NCI-H2081 treated with DMSO at 0.1 percent for 48 hours (cell line): ENCODE data around the gene LPAR3.
A peak's percentile ranks its signal among the peaks of the same experiment; 100 is the strongest.

ENCODE experiments used
- DNase-seq: peaks from one replicate; lab custom pipeline; 2025; lab: John Stamatoyannopoulos, UW

LPAR3 gene

DNA sequence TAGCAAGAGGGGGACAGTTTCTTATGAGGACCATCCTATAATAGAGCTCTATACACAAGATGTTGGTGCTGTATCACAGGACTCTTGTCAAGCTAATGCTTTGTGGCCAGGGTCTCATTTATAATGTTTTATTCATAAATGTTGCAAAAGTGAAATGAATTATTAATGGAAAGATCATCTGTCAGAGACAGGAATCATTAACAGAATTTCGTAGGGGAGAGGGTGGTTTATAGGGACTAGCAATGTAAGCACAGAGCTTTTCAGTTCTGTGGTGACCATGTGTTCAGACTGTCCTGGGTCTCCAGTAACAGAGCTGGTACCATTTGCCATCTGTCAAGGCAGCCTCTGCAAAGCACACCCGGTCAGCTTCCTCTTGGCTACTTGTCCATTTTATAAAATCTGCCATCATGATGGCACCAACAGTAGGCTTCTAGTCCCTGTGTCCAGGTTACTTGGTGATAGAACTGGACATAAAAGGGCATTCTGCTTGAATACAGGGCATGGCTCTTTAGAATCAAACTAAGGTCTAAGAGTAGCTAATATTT lies 36.2 kb downstream of the LPAR3 start:
- no peak for DNase-seq

DNA sequence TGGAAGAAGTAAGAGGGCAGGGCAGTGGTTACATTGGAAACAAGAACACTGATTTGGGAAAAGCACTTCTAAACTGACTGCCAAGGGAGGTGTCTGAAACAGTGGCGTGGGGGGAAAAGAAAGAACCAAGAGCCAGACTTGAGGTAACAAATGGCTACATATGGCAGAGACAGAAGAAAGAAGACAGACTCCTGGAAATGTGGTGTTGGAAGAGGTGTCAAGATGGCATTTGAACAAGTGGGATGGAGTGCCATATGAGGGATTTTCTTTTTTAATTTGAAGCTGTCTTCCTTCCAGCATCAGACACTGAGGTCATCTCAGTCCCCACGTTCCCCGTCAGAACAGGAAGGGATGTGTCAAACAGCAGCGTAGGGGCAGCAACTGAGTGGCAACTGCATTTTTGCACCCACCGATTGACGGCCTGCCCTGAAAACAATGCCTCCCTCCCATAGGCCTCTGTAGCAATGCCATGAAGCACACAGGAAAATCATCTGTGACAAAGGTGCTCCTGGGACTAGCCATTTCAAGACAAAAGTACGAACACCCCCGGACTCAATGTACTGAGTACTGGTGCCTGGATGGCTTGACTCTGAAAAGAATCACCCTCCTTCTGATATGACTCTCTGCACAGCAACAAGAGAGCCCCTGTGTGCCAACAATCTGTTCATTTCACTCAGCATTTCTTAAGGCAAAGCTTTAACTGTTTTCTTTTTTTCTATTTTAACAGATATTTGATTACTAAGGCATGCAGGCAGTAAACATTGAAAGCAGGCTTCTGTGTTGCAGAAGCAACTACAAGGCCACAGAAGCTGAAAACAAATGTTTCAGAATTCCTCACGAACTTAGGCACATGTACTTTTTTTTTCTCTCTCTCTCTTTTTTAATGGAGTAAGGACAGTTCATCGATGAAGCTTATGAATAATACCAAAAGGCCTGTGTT lies 37.0 kb downstream of the LPAR3 start:
- DNase-seq = no peak

DNA sequence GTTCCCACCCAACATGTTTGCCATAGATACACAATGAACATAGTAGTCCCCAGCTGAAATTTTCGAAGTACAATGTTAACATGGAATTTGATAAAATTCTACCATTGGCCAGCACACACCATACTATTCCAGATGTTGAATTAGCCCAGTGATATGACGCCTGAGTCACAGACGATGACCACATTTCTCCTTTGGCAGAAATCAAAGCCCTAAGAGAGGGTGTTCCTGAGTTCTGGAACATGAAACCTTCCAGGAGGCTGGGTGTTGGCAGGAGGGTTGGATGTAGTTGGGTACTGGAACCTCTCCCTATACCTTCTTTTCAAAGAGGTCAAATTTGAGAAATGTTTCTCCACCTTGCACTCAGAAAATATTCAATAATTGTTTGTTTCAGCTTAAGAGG lies 37.8 kb downstream of the LPAR3 start:
- DNase-seq = no peak

DNA sequence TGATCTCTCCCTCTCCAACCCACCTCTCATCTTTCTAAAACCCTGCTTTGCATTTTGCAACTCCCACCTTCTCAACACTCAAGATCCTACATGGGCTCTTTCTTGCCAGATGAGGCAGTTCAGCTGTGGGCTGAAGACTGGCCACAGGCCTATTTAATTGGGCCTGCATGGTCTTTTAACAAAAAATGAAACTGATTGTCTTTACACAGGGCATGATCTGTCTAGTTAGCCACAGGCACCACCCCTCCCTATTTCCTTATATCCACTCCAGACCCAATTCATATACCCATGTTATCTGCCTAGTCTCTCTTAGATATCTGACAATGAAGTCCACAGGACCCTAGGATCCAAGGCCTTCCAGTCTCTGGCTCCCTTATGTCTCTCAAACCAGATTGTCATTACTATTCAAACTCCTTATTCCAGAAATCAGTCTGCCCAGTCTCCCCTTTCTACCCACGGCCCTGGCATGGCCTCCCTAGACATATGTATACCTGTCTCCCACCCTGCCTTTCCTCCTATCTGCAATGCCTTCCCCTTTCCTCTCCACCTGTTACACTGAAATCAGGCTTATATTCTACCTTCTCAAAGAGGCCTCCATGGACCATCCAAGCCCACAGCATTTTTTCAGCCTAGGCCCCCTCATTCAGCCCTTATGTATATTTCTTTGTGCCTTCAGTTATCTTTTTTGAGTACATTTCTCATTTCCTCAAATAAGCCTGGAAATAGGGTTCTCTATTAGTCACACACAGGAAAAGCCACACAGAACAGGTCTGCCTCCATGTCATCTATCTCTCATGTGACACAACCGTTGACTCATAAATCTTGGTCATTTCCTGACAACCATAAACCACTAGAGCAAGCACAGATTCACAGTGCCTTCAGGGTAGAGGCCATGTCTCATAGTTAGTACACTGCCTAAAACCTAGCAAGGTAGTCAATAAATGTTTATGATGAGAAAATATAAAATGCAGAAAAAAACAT lies 39.0 kb downstream of the LPAR3 start:
- no peak for DNase-seq

DNA sequence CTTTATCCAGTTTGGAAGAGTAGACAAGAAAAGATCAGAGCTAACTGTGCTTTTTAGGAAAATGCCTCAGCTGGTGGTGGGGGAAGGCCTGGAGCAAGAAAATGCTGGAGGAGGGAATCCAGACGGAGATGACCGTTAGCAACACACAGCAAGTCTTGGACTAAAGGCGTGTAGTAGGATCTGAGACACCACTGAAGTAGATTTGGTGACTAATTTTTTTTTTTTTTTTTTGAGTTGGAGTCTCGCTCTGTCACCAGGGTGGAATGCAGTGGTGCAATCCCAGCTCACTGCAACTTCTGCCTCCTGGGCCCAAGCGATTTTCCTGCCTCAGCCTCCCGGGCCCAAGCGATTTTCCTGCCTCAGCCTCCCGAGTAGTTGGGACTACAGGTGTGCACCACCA lies 41.2 kb downstream of the LPAR3 start:
- DNase-seq = no peak

DNA sequence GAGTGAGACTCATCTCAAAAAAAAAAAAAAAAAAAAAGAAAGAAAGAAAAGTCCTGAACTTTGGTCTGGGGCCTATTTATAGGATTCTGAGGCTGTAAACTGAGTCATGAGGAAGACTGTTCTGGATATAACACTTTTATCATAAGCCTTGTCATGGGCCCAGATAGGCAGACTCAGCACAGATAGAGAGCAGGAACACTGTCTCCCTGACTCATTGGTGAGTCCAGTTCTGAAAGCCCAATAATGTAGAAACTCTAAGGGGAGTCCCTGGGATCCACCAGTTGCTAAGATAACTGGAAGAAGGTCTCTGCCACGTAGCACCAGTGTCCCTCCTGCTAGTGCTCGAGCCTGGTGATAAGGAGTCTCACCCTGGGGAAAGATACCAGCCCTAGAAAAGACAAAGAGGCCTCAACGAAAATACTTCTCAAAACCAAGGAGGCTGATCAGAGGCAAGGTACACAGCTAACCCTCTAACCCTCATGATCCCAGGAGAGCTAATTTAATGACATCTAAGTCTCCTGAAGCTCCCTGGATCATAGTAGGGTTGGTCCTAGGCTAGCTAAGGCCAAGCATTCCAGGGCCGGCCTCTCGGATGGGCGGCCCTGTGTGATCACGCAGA lies 43.5 kb downstream of the LPAR3 start:
- DNase-seq = no peak

DNA sequence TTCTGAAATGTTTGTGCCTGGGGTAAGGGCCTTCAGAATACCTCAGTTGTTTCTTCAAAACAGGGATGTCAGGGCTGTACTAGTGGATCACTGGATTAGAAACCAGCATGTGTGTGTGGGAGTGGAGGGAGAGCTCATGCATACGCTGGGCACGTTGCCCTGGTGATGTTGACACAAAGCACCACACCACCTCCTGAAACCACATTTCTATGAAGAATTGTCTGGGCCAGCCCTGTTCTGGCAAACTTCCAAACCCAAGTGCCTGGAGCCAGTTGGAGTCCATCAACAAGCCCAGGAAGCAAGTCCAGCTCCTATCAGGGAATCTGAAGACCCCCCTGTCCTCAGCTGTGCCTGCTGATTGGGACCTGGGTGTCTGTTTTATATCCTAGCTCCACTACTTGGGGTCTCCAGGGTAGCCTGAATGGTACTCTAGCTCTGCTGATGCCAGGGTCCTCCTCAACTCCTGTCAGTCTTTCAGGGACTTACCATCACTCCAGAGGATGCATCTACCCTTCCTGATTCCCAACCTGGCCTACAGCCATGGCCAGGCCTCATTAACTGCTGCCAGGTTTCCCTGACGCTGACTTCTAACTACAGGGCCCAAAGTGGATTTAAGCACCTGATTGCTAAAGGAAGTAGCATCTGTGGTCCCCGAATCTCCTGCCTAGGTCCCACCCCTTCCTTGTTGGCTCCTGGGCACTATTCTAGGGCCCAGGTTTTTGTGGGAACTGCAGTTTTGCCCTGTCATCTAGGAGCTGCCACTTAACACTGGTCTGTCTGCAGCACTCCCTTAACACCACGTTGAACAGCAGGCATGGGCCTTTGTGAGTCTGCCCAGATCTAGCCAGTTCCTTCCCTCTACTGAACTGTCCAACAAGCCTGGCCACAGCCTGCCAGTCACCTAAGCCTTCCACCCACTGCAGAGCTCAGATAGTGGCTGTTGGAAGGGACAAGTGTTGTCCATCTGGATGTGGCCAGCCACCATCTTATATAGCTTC lies 45.5 kb downstream of the LPAR3 start:
- peak; percentile 94 for DNase-seq

DNA sequence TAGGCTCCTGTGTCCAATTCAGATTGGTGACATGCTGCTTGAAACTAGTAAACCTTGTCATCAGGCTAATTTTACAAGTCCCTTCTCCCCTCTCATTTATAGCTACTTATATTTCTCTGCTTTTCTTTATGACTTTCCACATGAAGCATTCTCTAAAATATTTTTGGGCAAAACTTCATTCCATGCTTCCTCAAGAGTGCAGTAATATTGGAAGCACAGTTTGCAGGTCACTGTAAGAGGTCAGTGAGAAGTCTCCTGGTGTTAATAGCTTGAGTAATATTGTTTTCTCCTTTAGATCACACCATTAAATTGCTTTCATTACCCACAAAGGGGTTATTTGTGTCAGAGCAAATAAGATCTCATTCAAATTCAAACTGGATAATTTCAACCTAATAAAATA lies 46.6 kb downstream of the LPAR3 start:
- no peak for DNase-seq

DNA sequence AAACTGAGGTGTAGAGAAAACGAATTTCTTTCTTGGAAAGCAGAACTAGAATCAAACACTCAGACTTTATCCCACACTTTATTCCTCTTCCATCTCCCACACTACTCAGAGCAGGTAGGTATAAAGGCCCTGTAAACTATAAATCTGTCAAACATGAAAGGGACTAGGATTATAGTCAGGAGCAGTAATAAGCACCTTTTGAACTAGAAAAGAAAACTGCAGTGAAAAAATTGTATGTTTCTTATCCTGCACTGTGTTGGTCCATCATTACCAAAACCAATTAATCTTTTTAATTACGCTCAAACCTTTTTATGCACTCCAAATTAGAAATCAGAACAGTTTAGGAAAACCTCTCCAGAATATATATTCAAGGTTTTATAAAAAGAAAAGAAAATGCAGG lies 47.6 kb downstream of the LPAR3 start:
- peak; percentile 32 for DNase-seq

DNA sequence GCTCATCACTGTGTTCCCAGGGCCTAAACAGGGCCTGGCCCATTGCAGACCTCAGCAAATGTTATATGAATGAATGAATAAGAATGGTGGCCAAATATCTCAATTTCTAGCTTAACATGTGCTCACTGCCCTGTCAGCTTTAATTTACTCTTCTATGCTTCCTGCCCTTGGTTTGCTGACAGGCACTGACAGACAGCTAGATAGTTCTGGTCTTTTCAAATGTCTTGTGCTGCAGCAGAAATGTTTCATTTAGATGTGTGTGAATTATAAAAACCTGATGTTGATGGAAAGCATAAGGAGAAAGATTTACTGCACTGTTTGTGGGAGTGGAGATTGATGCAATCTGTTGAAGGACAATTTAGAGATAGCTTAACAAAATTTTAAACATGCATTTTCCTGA lies 48.9 kb downstream of the LPAR3 start:
- DNase-seq = no peak

DNA sequence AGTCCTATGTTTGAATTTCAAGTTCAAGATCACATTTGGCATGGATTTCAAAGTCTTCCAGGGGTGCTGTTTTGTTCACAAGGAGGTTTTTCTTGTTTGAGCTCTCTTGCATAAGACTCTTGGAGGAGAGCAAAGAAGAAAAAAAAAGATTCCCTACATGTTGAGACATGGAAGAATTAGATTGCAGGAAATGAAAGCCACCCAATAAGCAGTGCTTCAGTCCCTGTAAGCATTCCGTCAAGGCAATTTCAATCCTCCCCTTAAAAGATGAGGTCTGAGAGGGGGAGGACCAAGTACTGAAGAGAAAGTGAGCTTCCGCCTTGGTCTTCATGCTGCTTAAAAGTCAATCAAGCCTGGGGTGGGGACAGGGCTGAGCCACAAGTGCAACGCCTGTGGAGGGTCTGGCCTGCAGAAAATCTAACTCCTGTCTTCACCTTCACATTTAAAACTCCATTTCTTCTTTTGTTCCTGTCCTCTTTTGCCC lies 50.2 kb downstream of the LPAR3 start:
- DNase-seq = no peak

DNA sequence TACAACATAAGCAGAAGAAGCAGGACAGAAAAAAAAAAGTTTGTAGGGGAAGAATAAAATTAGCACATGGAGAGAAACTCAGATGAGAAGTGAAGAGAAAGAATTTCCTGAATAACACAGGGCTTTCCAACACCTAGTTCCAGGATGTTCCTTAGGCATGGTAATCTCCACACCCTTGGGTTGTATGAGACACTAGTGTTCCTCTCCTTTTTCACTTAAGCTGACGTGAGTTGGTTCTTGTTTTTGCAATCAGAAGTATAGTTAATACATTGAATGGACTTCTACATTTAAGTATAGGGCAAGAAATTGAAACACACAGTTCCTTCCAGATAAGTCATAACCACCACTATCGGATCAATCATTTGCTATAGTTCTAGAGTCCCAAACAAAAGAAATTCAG lies 51.0 kb downstream of the LPAR3 start:
- DNase-seq = no peak

DNA sequence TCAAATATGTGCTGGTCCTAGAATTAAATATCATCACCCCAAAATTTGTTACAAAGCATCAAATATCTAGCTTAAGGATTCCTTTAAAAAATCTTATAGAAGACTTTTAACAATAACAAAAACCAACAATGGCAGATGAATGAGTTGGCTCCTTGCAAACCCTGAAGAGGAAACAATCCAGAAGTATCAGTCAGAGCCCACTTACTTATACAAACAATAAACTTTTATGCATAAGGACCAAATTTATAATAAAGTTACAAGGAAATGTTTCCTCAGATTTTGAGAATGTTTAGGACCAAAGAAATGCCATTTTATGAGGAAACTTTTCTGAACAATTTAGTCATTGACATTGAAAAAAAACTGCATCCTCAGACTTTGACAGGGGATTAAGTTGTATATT lies 52.7 kb downstream of the LPAR3 start:
- no peak for DNase-seq

DNA sequence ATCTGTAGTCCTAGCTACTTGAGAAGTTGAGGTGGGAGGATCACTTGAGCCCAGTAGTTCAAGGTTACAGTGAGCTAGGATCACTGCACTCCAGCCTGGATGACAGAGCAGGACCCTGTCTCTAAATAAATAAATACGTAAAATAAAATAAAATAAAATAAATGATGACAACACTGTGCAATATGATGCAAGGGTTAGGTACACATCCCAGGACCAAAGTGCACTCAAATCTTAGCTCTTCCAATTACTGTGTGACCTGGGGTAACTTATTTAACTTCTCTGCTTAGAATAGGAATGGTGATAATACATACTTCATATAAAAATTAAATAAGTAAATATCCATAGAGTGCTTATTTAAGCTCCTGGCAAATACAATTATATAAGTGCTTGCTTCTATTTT lies 53.5 kb downstream of the LPAR3 start:
- no peak for DNase-seq

DNA sequence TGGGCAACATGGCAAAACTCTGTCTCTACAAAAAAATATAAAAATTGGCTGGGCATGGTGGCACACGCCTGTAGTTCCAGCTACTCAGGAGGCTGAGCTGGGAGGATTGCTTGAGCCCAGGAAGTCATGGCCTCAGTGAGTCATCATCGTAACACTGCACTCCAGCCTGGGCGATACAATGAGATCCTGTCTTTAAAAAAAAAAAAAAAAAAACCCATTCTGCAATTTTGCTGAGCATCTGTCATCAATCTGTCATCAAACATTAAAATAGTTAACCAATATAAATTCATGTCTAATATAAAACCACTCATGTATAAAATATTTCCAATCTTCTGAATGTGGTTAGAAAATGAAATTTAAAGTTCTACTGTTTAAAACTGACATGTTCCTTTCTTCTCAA lies 56.9 kb downstream of the LPAR3 start:
- DNase-seq = no peak

DNA sequence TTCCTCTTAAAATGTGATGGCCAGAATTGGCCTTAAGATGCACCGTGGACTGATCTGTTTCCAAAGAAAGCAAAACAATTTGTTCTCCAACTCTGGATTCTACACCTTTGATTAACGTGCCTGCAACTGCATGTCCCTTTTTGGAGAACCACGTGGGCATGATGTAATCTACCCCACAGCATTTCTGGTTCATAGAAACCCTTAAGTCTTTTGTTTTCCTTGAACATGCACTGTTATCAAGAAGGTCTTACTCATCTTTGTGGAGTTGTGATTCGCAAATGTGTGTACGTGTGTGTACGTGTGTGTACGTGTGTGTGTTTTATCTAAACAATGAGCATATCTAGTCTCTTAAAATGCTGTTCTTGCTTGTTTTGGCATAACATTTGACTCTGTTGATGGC lies 57.8 kb downstream of the LPAR3 start:
- no peak for DNase-seq

DNA sequence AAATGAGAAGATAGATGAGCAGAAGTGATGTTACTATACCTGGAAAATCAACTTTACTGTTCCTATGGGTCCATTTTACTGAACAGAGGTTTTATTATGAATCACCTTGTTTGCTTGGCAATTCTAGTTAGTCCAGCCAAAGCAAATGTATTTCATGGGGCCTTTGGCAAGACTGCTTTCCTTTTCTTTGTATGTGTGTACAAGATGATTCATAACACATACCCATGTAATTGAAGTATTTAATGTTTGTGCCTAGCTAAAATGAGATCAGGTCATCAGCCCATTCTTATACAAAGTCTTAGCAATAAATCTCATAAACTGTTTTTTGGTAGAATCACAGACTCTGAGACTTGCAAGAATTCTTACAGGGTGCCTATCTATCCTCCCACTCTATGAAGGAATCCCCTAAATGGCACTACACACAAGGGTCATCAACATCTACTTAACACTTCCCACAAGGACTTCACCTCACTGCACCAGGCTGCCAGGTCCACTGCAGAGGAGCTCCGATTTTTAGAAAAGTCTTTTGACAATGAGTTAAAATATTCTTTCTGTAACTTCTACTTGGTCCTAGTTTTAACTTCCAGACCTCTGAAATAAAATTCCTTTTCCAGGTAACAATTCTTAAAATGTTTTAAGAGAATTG lies 58.5 kb downstream of the LPAR3 start:
- peak; percentile 2 for DNase-seq

DNA sequence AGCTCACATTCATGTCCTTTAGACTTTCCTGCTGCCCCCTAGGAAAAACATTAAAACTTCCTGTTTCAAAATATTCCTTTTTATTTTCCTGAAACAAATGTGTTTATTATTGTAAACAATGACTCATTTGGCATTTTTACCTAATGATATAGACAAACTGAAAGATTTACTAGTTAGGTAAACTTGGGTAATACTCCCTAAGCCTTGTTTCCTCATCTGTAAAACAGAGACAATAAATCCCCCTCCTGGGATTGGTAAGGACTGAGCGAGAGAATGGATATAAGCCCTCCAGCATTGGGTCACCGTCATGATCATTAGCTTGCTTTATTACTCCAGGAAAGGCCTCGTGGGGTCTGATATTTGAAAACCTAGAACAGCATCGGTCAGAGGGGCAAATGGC lies 59.8 kb downstream of the LPAR3 start:
- DNase-seq = no peak

DNA sequence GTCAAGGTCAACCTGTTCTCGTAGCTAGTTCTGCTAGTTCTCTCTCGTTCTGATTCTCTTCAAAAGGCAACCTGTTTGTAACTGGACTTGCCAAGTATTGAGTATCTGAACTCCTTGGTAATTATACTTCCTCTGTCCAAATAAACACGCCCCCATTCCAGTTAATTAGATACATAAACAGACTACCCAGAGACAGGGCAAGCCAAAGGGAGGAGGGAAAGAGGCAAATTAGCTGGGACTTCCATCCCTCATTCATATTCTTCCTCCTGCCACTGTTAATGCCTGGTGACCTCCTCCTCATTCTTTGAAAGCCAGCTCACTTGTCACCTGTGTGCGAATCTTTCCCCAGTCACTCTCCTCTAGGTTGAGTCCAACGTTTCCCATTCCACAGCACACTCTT lies 62.9 kb downstream of the LPAR3 start:
- no peak for DNase-seq

DNA sequence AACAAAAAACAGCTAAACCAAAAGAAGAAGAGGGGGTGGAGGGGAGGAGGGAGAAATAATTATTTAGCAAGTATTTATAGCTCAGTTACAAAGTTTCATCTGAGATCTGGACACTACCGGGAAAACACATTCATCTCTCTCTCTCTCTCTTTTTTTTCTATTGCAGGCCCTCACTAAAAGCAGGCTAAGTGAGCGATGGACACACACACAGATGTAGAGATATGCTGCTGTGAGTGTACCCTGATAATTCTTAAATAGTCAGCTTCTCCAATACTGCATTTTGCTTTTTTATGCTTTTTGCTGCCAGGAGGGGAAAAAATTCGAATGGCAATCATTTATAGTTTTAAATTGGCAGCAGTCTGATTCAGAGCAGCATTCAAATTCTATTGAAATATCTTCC lies 65.0 kb downstream of the LPAR3 start:
- no peak for DNase-seq
